Stimulated activated CD8-positive, alpha-beta memory T cell treated with anti-CD3 and anti-CD28 coated beads, Interleukin-4, amount 100 ng/mL, for 4 hours (primary cell): Measurements from ENCODE around the gene EEFSEC.

ENCODE experiments used
- DNase-seq, 2 donors: peaks; one replicate each; pipeline ENCODE4 v3.0.0-alpha.2; 2020; ENCODE audit warnings: low read depth in 2 of 2, low spot score in 1 of 2

EEFSEC gene

DNA sequence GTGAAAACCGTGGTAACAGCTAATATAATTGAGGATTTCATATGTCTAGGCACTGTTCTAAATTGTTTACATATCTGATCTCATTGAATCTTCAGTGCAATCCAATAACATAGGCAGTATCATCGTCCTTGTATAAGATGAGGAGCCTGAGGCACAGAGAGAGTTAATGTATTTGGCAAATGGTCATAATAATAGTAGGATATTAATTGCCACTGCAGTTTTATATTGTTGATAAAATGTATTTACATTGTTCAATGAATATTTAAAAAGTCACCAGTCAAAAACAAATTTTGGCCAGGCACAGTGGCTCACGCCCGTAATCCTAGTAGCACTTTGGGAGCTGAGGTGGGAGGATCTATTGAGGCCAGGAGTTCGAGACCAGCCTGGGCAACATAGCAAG is 88.5 kb downstream of the EEFSEC start:
- DNase-seq = no peak

DNA sequence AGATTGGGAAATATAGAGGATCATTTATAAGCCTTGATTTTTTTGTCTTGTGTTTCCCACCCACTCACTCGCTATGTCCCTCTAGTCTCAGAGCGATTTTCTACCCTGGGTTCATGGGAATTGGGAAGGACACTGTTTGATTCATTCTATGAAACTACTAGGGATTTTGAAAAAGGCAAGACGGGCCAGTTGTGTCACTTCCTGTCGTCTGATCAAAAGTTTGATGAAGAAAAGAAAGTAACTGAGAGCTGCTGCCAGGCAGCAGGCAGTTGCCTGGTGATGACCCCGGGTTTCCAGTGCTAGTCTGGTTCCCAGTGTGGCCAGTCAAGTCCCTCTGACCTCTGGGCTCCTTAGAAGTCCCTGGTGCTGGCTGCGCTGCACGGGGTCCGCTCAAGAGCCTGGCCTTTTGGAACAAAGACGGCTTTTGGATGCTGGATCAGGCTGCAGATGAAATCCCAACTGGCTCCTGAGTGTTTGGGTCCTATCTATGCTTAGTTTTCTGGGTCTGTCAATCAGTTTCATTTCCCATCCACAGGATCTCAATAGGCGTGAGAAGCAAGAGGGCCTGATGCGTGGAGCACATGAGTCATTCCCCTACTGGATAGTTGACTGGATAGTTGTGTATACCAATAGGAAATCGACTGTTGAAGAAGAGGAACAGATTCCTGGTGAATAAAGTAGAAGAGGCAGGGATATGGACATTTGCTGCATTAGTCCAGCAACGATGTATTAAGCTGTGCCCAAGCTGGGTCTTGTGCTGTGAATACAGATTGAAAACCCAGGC is 89.7 kb downstream of the EEFSEC start:
- no peak for DNase-seq

DNA sequence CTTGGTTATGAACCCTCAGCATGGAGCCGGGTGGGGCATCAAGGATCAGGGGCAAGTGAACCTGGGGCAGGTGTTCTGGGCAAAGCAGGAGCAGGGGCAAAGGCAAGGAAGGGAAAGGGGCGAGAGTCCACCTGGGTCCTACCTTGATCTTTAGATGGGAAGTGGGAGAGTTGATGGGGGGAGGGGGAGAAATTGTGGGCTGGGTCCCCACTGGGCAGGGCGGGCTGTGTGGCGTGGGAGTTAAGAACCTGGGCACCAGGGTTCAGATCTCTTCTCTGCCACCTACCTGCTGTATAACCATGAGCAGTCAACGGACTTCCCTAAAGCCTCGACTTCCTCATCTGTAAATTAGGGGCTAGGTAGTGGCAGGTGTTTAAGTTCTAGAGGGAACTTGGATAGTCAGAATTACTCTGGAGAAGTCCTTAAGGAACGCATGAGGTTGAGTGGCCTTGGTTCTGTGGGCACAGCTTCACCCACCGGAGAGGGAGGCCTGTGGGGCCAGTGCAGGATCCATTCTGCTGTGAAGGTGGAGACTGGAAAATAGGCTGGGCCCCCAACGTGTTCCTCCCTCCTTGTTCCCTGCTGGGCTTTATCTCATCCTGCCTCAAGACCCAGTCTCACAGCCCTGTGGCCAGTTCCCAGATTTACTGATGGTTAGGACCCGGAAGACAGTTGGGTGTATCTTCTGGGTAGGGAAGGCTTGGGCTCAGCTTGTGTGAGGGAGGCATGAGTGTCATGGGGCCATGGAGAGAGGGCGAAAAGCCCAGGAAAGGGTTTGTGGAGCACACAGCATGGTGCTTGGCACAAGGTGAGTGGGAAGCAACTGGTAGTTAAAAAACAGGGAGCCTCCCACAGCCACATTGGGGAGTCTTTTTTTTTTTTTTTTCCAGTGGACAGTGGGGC is 90.6 kb downstream of the EEFSEC start:
- DNase-seq = no peak

DNA sequence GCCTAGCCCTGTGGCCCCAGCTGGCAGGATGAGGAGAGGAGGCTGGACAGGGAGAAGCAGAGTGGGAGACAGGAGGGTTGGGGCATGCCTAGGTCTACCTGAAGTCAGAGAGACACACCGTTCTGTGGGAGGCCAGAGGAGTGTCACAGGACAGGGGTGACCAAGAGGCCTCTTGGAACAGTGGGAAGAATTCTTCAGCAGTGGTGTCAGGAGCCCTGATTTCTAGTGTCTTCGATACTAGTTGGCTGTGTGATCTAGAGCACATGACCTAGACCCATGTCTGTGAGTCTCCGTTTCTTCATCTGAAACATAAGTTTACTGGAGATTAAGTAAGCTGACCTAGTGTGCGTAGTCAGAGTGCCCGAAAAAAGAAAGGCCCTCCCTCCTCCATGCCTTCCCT is 92.2 kb downstream of the EEFSEC start:
- DNase-seq = no peak

DNA sequence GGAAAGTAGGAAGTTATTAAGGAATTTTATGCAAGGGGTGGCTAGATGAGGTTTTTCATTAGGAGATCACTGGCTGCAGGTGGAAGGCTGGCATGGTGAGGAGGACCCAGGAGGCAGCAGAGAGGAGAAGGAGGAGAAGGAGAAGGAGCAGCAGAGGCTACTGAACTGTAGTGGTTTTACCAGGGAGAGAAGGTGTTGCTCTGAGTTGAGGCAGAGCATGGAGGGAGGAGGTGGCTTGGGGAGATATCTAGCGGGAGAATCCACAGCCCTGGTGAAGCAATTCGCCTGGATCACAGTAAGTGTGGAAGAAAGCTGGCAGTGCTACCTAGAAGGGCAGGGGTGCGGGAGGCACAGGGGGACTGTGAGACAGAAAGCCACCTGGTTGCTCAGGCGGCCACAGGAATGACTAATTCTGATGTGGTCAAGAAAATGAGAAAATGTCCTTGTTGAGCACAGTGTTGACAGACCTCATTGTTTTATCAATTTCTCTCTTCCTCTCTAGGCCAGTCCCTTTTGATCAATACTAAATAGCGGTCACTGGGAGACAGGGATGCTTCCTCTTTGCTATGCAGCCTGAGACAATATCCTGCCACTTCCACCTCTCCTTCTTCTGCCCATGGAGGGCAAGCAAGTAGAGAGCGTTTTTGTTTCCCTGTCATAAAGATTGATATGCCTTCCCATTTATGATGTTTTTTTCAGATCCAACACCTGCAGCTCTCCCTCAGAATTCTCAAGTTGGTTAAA is 94.6 kb downstream of the EEFSEC start:
- DNase-seq = no peak

DNA sequence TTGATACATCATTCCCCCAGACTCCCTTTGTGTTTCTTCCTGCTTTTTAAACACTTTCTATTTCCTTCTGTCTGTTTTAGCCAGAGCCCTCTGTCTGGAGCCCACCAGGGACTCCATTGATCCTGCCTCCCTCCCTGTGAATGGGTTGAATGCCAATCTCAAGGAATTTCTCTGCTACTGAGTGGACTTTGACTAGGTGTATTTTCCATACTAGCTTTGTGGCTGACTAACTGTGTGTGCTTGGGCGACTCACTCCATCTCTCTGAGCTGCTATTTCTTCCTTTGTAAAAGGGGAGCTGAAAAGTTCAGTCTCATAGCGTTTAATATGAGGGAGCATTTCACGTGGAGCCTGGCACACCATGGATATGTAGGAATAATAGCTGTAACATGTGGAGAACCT is 98.8 kb downstream of the EEFSEC start:
- no peak for DNase-seq

DNA sequence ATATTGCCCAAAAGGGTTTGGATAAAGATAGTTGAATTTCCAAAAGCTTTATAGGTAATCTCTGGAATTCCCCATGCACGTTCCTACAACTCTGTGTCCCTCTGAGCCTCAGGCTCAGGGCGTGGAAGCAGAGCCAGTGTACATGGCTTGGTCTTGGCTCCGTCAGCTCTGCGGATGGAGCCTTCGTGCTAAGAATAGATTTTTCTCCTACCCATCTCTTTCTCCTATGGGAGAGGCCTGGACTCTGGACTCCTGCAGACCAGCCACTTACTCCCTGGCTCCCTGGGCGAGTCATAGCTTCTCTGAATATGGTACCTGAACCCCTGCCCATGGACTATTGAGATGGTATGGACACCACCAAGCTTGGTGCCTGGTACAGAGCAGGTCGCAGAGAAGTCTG is 99.9 kb downstream of the EEFSEC start:
- DNase-seq = no peak

DNA sequence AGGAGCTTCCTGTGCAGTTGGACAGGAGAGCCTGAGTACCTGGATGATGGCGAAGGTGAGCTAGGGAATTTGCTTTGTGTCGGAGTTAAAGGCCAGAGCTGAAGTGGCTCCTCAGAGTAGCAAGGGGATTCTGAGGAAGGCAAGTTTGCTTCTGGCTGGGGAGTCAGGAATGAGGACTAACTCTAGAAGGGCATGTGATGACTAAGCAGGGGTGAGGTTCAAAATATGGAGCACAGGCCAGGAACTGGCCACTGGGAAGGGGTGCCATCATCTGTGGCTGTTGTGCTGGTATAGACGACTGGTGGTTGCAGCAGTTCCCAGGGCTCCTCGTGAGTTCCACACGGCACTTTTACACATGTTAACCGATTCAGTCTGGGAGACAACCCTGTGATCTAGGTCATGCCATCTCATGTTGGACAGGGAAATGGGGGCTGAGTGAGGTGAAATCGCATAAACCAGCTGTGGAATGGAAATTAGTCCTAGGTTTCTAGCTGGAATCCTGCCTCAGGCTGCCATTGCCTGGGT is 100.8 kb downstream of the EEFSEC start:
- DNase-seq = no peak

DNA sequence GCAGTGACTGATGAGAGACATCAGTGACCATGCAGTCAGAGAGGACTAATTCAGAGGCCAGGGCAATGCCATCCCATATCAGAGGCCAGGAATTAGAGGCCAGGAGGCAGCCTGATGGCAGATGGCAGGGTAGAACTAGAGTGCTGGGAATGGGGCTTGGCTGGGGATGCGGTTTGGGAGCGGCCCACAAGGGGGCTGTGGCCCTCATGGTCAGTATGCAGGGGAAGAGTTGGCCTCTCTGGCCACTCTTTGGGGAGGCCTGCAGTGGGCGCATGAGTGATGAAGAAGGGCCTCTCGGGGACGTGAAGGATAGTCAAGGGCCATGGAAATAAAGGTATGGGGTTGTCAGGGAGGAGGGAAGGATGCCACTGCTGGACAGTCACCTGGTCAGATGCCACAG is 101.7 kb downstream of the EEFSEC start:
- no peak for DNase-seq

DNA sequence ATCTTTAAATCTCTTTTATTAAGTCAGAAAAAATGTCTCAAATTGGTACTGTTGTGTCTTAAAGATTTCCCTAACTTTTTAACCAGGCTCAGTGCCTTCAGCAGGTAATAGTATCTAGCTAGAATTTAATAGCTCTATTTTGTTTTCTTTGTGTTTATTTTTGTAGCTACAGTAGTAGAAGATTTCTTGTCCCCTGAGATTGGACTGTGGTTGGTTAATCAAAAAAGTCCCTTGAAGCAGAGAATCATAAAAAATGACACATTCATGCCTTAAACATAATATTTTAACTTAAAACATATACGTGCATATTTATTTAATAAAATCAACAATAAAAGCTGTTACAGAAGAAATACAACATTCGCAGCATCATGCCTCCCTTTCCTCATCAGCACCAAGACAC is 102.8 kb downstream of the EEFSEC start:
- DNase-seq = no peak

DNA sequence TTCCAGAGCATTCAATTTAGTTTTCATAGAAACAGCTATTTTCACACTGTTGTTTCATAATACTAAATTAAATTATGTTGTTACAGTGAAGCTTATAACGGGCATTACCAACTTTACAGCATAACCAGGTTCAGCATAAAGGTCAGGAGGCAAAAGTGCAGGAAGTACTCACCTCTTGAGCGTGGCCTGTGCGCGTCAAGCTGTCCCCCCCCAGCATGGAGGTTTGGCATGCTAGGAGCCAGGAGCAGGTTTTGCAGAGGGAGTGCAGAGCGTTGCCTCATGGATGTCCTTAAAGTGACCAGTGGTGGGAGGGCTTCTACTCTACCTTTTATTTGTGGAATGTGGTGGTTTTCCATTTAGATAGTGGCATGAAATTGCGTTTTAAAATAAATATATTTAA is 104.4 kb downstream of the EEFSEC start:
- DNase-seq = no peak

DNA sequence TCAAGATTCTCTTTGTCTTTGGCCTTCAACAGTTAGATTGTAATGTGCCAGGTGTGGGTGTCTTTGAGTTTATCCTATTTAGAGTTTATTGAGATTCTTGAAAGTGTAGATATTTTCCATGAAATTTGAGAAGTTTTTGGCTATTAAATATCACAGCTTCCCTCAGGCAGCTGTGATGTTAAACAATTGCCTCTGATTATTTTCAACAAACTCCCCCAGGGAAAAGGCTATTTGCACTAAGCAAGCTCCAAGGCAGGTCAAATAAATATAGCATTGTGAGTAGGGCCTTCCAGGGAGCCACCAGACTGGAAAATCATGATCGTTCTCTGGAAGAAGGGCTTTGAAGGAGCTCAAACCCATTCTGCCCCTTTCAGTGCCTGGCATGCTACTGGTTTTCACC is 107.0 kb downstream of the EEFSEC start:
- no peak for DNase-seq

DNA sequence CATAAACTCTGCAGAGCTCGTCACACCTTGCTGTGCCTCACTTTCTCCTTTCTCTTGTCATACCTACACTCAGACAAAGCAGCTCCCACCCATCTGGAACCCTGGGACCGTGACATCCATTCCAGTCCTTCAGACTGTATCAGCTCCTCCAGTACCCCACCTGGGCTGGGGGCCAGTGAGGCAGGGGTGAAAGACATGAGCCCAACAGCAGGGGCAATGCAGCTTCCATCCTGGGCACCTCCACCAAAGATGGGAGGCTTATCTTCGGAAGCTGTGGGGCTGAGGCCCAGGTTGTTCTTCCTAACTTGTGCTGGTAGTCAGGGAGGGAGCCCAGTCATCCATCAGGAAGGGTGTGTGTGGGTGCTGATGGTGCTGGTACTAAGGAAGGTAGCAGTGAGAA is 109.2 kb downstream of the EEFSEC start:
- DNase-seq = no peak

DNA sequence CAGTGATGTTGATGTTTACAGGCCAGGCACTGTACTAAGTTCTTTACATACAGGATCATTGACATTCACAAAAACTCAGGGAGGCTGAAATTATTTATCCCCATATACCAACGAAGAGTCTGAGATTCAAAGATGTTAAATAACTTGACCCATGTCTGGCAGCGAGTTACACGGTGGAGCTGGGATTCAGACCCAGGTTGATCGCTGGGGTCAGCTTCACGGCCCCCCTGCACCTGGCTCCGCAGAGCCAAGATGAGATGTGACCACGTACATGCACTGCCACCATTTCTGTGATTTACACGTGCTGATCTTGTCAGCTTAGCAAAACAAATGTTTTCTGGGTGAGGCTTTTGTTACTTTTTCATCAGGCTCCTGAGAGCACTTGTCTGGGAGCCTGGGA is 109.8 kb downstream of the EEFSEC start:
- DNase-seq = no peak

DNA sequence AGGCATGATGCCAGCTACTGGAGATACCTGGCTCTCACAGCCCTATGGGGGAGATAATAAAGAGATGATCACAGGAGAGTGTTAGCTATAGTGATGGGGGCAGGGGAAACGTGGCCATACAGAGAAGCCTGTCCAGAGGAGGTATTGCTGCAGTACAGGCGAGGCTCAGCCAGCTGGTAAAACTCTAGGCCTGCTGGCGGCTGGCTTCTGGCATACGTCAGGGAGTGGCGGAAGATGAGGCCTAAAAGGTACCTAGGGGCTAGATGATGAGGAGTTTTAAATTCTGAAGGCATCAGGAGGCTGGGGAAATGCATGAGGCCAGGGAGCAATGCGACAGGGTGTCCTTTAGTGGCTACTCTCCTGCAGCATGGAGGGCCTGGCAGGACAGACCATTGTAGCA is 110.7 kb downstream of the EEFSEC start:
- DNase-seq = no peak

DNA sequence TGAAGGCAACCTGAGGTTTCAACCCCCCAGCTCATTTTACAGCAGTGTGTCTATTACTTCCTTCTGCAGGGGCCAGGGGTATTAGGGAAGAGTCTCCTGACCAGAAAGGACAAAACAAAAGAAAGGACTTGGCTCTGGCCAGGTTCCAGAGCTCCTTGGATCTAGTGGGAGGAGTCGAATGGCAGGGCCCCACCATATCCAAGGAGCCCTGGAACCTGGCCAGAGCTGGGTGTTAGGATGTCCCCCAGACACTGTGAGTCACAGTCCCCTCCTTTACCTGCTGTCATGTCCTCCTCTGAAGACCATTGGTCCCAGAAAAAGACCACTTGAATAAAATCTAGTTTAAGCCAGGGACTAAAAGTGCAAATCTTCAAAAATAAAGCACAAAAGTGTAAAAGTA is 113.2 kb downstream of the EEFSEC start:
- DNase-seq = no peak

DNA sequence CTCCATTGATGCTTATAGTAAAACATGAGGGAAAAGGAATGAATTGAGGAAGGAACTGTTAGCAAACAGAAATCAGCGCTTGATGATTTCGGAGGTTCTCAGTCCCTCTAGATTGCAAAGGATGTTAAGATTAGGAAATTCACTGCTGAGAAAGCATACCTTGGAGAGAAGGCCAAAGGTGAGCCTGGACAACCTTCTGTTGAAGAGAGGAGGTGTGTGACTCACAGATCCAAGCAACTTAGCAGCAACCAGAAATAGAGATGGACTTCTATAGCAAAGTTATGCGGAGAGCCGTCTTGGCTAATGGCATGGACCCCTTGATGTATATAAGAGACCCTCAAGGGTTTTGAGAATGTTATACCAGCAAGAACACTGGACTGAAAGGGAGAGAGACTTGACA is 114.3 kb downstream of the EEFSEC start:
- DNase-seq = no peak

DNA sequence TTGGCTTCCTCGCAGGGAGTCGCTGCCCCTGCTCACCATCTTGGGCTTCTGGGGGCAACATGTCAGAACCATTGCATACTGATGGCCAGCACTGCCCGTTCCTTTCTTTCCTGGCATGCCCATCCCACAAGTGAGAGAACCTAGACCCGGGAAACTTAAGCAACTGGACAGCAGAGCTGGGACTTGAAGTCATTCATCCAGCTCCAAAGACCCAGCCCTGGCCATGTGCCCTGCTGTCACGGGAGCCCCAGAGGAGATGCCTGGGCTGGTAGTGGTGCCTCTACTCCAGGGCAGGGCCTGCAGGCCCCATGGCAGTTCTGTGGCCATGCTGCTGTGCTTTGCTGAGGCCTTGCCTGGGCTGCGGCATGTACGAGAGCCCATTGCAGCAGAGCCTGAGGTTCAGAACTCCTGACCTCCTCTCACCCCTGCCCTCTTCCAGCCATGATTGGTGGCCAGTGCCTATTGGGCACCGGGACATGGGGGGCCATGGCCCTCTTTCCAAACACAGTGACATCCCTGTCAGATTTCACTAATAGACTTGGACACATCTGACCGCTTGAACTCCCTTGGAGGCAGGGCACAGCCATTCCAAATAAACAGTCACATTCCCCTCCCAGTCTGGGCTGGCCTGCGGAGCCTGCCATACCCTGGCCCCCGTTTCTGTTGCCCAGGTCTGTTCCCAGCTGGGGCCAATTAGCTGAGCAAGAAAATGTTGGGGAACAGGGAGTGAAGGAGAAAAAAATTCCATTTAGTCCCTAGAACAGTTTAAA is 115.9 kb downstream of the EEFSEC start:
- DNase-seq = no peak

DNA sequence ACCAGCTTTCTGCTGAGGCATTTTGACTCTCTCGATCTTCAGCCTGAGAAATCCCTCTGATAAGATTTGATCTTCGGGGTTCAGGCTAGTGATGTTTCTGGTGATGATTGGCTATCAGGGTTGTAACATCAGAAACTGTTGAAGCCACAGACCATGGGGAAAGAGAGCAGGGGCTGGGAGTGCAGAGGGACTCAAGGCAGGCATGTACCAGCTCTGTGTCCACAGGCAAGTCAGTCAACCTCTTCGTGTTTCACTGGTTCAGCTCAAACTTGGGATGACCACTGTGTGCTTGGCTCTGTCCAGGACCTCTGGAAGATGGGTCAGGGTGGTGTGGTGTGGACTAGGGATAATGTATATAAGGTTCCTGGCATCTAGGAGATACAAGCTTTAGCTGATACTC is 116.5 kb downstream of the EEFSEC start:
- DNase-seq = no peak

DNA sequence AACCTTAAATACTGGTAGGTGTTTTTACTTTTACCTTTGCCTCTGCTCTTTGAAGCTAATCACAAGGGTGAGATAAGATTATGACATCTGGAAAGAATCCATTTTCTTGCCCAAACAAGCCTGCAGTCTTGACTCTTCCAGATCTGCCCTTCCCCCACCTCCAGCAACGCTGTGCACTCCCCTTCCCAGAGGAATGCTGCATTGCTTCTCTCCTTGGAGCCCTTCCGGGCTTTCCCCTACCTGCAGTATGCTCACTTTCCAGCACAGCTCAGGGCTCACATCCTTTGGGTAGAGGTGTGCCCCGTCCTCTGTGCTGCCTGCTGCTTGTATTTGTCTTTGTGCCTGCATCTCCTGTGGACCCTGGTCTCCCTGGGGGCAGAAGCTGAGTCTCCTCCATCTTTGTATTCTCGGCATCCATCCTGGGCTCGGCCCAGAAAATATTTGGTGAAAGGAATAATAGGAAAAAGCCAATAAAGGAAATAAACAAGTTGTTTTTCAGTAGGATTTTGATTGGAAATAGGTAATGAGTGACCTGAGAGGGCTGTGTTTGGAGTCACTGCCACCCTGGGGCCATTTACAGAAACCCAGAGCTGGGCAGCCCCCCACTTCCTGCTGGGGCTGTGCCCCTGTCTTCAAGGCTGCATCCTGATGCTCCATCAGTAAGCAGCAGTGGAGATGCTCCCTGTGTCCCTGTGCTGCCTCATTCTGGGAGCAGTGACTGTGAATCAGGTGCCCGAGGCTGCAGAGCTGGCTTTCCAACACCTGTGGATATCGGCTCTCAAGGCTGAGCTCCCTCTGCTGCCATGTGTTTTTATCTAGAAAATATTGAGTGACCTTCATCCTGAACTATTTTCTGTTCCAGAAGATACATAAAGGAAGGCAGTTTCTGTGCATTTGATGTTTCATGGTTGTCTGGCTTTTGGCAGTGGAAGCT is 117.5 kb downstream of the EEFSEC start:
- no peak for DNase-seq
